GM19099 (cell line): ENCODE measurements around the gene HNRNPA3.

Experiments used
- POLR2A ChIP-seq: IDR thresholded peaks from 3 replicates; pipeline ENCODE4 v1.6.1; 2011; ENCODE audit warnings: low read depth; ENCODE audit not compliant: insufficient read length; ENCODE audit errors: extremely low read depth

HNRNPA3 gene

GRCh38 chr2:177217247-177217843 lies 4.8 kb downstream of the HNRNPA3 start:
- no peak for TF ChIP-seq POLR2A

- TF ChIP-seq POLR2A: no peak
Measured at GRCh38 chr2:177221534-177221933, 8.9 kb downstream of the HNRNPA3 start.

GRCh38 chr2:177221970-177222369 lies 9.4 kb downstream of the HNRNPA3 start:
- no peak for TF ChIP-seq POLR2A

GRCh38 chr2:177225965-177226360 lies 13.4 kb downstream of the HNRNPA3 start:
- TF ChIP-seq POLR2A: no peak

- no peak for TF ChIP-seq POLR2A
Measured at GRCh38 chr2:177229442-177230242, 17.0 kb downstream of the HNRNPA3 start.

GRCh38 chr2:177231270-177231669 lies 18.7 kb downstream of the HNRNPA3 start:
- TF ChIP-seq POLR2A: no peak

GRCh38 chr2:177232098-177232704 lies 19.6 kb downstream of the HNRNPA3 start:
- no peak for TF ChIP-seq POLR2A

- TF ChIP-seq POLR2A: no peak
Measured at GRCh38 chr2:177234267-177234666, 21.7 kb downstream of the HNRNPA3 start.

- no peak for TF ChIP-seq POLR2A
Measured at GRCh38 chr2:177235855-177236437, 23.4 kb downstream of the HNRNPA3 start.

GRCh38 chr2:177237932-177238331 lies 25.3 kb downstream of the HNRNPA3 start:
- no peak for TF ChIP-seq POLR2A

GRCh38 chr2:177239053-177239452 lies 26.5 kb downstream of the HNRNPA3 start:
- no peak for TF ChIP-seq POLR2A

GRCh38 chr2:177239932-177240630 lies 27.5 kb downstream of the HNRNPA3 start:
- no peak for TF ChIP-seq POLR2A

- TF ChIP-seq POLR2A: no peak
Measured at GRCh38 chr2:177241711-177242120, 29.1 kb downstream of the HNRNPA3 start.

GRCh38 chr2:177242121-177242987 lies 29.8 kb downstream of the HNRNPA3 start:
- TF ChIP-seq POLR2A: no peak
